AG10803 (cell line): ENCODE data around the gene N4BP2L2.

ENCODE experiments used
- DNase-seq: peaks from one replicate; pipeline ENCODE4 v3.0.0; 2010; ENCODE audit warnings: low read depth
- H3K4me3 ChIP-seq: 2 replicates; pipeline ENCODE4 v1.5.1; 2011; ENCODE audit warnings: mild to moderate bottlenecking, low read length, control low read depth
- CTCF ChIP-seq: conservative IDR thresholded peaks from 2 replicates; pipeline ENCODE4 v1.5.1; 2011; ENCODE audit warnings: mild to moderate bottlenecking, low read length, control low read depth, inconsistent platforms

Gene N4BP2L2

GRCh38 chr13:32504263-32504662, 34.3 kb downstream of the N4BP2L2 start:
- H3K4me3 ChIP-seq, result no peak overlapping the region
- TF ChIP-seq CTCF, result no peak
- no peak for DNase-seq

GRCh38 chr13:32503727-32504126, 34.9 kb downstream of the N4BP2L2 start:
- H3K4me3 ChIP-seq, result no peak overlapping the region
- no peak for DNase-seq
- TF ChIP-seq CTCF, result no peak

GRCh38 chr13:32501064-32501463, 37.5 kb downstream of the N4BP2L2 start:
- no peak for TF ChIP-seq CTCF
- DNase-seq, result no peak
- no peak overlapping the region for H3K4me3 ChIP-seq

- no peak for DNase-seq
- H3K4me3 ChIP-seq, result no peak overlapping the region
- TF ChIP-seq CTCF, result no peak
These were observed 38.9 kb downstream of the N4BP2L2 start for GRCh38 chr13:32499538-32500210.

GRCh38 chr13:32497589-32497988, 41.0 kb downstream of the N4BP2L2 start:
- TF ChIP-seq CTCF, result no peak
- no peak for DNase-seq
- no peak overlapping the region for H3K4me3 ChIP-seq

GRCh38 chr13:32496599-32497160, 41.9 kb downstream of the N4BP2L2 start:
- no peak for TF ChIP-seq CTCF
- H3K4me3 ChIP-seq, result no peak overlapping the region
- no peak for DNase-seq

- TF ChIP-seq CTCF, result no peak
- no peak for DNase-seq
- no peak overlapping the region for H3K4me3 ChIP-seq
These were observed 42.8 kb downstream of the N4BP2L2 start for GRCh38 chr13:32495841-32496240.
